ENCODE measurements around the gene UROC1.

Gene UROC1

GRCh38 chr3:126464494-126464893 is 53.1 kb downstream of the UROC1 start:
- no peak for DNase-seq (ENCODE audit: low read depth in 2 of 3, low spot score in 2 of 3)

- no peak for DNase-seq (ENCODE audit: low read depth in 2 of 3, low spot score in 2 of 3)
Measured at GRCh38 chr3:126464093-126464492, 53.5 kb downstream of the UROC1 start.

GRCh38 chr3:126463521-126463920 is 54.1 kb downstream of the UROC1 start:
- DNase-seq (ENCODE audit: low read depth in 2 of 3, low spot score in 2 of 3): no peak

GRCh38 chr3:126461450-126462070 is 56.0 kb downstream of the UROC1 start:
- no peak for DNase-seq (ENCODE audit: low read depth in 2 of 3, low spot score in 2 of 3)

- DNase-seq (ENCODE audit: low read depth in 2 of 3, low spot score in 2 of 3): no peak
Measured at GRCh38 chr3:126460381-126460780, 57.2 kb downstream of the UROC1 start.

GRCh38 chr3:126459763-126460127 is 57.8 kb downstream of the UROC1 start:
- DNase-seq (ENCODE audit: low read depth in 2 of 3, low spot score in 2 of 3): no peak

- DNase-seq (ENCODE audit: low read depth in 2 of 3, low spot score in 2 of 3): no peak
Measured at GRCh38 chr3:126459111-126459762, 58.3 kb downstream of the UROC1 start.

- no peak for DNase-seq (ENCODE audit: low read depth in 2 of 3, low spot score in 2 of 3)
Measured at GRCh38 chr3:126456766-126457388, 60.7 kb downstream of the UROC1 start.

- DNase-seq (ENCODE audit: low read depth in 2 of 3, low spot score in 2 of 3): no peak
Measured at GRCh38 chr3:126456211-126456610, 61.4 kb downstream of the UROC1 start.

GRCh38 chr3:126454437-126455198 is 63.0 kb downstream of the UROC1 start:
- no peak for DNase-seq (ENCODE audit: low read depth in 2 of 3, low spot score in 2 of 3)

GRCh38 chr3:126454025-126454424 is 63.5 kb downstream of the UROC1 start:
- DNase-seq (ENCODE audit: low read depth in 2 of 3, low spot score in 2 of 3): no peak

- no peak for DNase-seq (ENCODE audit: low read depth in 2 of 3, low spot score in 2 of 3)
Measured at GRCh38 chr3:126452213-126452612, 65.4 kb downstream of the UROC1 start.

- DNase-seq (ENCODE audit: low read depth in 2 of 3, low spot score in 2 of 3): no peak
Measured at GRCh38 chr3:126451511-126451910, 66.1 kb downstream of the UROC1 start.

- DNase-seq (ENCODE audit: low read depth in 2 of 3, low spot score in 2 of 3): no peak
Measured at GRCh38 chr3:126450744-126451143, 66.8 kb downstream of the UROC1 start.

- no peak for DNase-seq (ENCODE audit: low read depth in 2 of 3, low spot score in 2 of 3)
Measured at GRCh38 chr3:126450219-126450618, 67.4 kb downstream of the UROC1 start.

- no peak for DNase-seq (ENCODE audit: low read depth in 2 of 3, low spot score in 2 of 3)
Measured at GRCh38 chr3:126449621-126450051, 67.9 kb downstream of the UROC1 start.

- no peak for DNase-seq (ENCODE audit: low read depth in 2 of 3, low spot score in 2 of 3)
Measured at GRCh38 chr3:126448893-126449180, 68.7 kb downstream of the UROC1 start.

- DNase-seq (ENCODE audit: low read depth in 2 of 3, low spot score in 2 of 3): no peak
Measured at GRCh38 chr3:126448136-126448892, 69.3 kb downstream of the UROC1 start.

- no peak for DNase-seq (ENCODE audit: low read depth in 2 of 3, low spot score in 2 of 3)
Measured at GRCh38 chr3:126447456-126448106, 70.0 kb downstream of the UROC1 start.

GRCh38 chr3:126446791-126447190 is 70.8 kb downstream of the UROC1 start:
- no peak for DNase-seq (ENCODE audit: low read depth in 2 of 3, low spot score in 2 of 3)

GRCh38 chr3:126446301-126446700 is 71.3 kb downstream of the UROC1 start:
- DNase-seq (ENCODE audit: low read depth in 2 of 3, low spot score in 2 of 3): no peak

Data from activated CD8-positive, alpha-beta memory T cell treated with anti-CD3 and anti-CD28 coated beads for 48 hours (primary cell).